NCI-H1417 (cell line): ENCODE results near the gene CERS3.
A peak's percentile ranks its signal among the peaks of the same experiment; 100 is the strongest.

Source experiments
- DNase-seq, 3 experiments: peaks; one replicate each; lab custom pipeline; 2025; lab: John Stamatoyannopoulos, UW

Gene CERS3

DNA sequence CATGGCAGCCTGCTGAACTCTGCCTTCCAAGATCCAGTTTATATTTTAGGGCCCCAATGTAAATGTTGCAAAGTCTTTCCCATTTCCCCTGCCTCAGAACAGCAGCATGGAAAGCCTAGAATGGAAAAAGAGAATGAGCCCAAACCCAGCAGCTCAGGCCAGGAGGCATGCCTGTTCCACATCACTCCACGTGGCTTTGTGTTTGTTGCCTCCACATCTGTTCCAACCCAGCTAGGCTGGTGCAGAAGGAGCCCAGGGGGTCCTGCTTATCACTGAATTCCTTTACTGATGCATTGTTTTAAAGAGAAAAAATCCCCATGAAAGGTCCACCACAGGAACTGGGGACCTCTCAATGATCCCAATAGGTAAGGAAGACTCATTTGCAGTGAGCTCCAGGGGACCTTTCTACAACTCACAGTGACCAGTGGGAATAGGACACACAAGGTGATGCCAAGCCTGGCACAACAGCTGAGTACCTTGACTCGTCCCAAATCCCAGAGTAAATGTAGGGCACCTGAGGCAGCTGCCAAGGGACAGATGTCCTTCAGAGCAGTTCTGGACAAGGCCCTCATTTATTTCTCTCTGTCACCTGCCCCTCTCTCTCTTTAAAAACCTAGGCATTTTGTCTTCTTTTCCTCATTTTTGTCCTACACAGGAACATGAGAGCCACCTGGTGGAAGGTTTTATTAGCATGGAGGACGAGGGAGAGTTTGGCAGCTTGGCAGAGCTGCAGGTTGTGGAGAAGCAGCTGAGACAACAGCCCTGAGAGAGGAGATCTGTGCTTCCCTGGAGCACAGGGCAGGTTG, 145.2 kb downstream of the CERS3 start:
- peak in 1 of 3 experiments; percentile 49 for DNase-seq

DNA sequence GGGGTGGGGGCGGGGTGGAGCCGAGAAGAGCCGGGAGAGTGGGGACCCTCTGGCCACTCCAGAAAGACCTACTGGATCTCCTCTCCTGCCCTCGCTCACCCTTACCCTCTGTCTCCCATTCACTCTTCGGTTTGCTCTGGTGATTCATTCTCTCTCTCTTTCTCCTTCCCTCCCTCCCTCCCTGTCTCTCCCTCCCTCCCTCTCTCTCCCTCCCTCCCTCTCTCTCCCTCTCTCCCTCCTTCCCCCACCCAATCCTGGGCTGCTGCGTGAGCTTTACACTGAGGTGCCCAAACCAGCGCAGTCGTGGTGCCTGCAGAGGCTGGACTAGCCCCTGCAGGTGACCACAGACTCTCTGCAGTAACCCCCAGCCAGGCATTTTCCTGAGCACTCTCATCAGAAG, 154.8 kb downstream of the CERS3 start:
- peak in 2 of 3 experiments; percentile 24 to 58 for DNase-seq

DNA sequence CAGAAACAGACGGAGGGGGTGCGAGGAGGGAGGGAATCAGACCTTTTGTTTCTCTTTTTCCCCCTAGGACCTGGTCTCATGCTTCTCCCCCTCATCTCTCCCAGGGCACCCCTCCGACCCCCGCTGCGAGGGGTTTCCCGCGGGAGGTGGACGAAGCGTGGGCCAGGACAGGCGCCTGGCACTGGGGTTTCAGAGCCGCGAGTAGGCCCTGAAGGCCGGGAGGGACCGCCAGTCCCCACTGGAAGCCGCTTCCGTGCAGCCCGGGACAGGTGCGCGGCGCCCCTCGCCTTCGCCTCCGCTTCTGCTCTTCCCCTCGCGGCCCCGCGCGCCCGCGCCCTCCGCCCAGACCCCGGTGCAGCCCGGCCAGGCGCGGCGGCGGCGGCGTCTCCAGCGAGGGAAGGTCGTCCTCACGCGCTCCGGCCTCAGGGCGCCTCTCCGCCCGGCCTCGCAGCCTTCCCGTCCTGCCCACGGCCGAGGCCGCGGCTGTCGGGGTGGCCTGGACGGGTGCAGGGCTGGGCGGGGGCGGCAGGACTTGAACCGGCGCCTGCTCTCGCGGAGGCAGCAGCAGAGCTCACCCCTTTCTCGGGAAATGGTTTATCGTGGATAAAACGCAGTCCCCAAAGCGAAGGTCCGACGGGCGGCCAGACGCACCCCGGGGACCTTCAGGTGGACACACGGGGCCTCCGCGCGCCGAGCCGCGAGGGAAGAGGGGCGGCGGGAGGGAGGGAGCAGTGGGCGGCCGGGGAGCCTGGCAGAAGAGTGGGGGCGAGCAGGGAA, 155.4 kb downstream of the CERS3 start:
- DNase-seq, result peak in 2 of 3 experiments; percentile 67 to 83

DNA sequence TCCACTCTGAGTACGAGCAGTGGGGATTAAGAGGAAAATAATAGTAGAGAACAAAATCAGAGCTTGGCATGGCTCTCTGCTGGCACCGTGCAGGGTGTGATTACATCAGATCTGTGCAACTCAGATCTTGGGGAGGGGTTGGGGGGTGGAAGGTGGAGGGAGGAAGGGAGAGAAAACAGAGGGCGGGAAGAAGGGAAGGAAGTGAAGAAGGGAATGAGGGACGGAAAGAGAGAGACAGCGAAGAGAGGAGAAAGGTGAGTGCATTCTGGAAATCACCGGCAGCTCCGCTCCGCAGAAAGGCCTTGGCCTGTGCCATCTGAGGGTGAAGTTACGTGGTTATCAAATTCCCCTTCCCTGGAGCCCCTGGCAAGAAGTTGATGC, 156.0 kb downstream of the CERS3 start:
- DNase-seq, result peak in 2 of 3 experiments; percentile 67 to 81

GRCh38 chr15:100355342-100355741, 173.4 kb downstream of the CERS3 start:
- DNase-seq, result peak in 2 of 3 experiments; percentile 10 to 53

DNA sequence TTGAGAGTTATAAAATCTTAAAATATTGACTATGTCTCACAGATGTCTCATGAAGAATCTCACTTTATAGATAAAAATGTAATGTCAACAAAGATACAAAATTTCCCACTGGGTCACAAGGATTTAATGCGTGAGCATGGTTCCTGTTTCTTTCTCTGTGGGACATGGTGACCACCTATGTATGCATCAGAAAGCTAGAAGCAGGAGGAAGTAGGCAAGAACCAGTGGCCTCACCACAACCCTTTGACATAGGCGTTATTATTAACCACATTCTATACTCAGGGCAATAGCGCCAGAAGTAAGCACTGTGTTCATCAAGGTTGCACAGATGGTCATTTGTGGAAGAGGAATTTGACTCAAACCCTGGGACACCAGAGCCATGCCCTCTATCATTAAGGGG, 175.3 kb downstream of the CERS3 start:
- DNase-seq, result no peak

DNA sequence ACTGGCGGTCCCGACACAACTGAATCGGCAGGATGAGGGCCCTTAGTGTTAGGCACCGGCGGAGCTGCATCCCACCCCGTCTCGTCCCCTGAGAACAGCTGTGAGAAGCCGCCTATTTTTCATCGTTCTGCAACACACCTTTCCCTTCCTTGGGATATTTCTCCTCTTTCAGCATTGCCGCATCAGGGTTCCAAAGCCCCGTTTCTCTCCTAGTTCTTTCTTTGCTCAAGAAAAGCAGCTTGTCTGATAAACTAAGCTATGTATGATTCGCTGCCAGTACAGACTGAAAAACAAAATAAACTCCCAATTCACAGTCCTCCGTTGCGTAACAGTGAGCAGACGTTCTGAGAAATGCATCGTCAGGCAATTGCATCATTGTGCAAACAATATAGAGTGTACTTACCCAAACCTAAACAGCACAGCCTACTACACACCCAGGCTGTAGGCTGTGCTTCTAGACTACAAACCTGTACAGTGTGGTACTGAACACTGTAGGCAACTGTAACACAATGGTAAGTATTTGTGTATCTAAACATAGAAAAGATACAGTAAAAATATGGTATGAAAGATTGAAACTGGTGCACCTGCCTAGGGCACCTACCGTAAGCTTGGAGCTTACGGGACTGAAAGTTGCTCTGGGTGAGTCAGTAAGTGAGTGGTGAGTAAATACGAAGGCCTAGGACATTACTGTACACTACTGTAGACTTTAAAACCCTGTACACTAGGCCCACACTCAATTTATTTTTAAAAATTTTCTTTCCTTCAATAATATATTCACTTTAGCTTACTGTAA, 178.1 kb downstream of the CERS3 start:
- peak in 1 of 3 experiments; percentile 31 for DNase-seq
